CD14-positive monocyte (primary cell): Measurements from ENCODE around the gene PLXNA2. TPM values are rescaled to one million over a fixed set of nuclear protein-coding genes. Genes with fewer than 3 reads are reported as not detected.

Experiments
- DNase-seq, 3 donors: peaks; one replicate each; pipeline ENCODE4 v3.0.0-alpha.2; 2011 to 2022
- H2AFZ ChIP-seq: 2 replicates; pipeline ENCODE4 v1.6.0; 2012; ENCODE audit warnings: mild to moderate bottlenecking, low read depth, low read length, inconsistent platforms; ENCODE audit not compliant: insufficient read depth, poor library complexity, severe bottlenecking
- H3K27ac ChIP-seq, 2 donors: 1 replicate in 1 of 2; 2 replicates in 1 of 2; pipeline ENCODE4 v1.5.1; 2012 to 2013; ENCODE audit warnings: low read length in 2 of 2, control low read depth in 1 of 2, inconsistent platforms in 1 of 2, low read depth in 1 of 2, mild to moderate bottlenecking in 1 of 2
- H3K27me3 ChIP-seq, 2 donors: one replicate each; pipeline versions ENCODE4 v1.6.0 to v1.6.1; 2011 to 2013; ENCODE audit warnings: low read length in 2 of 2; ENCODE audit not compliant: control insufficient read depth in 2 of 2, insufficient read depth in 2 of 2
- H3K36me3 ChIP-seq, 2 donors: replicated peaks in 1 of 2; 1 replicate in 1 of 2; 2 replicates in 1 of 2; pipeline versions ENCODE4 v1.5.1 to v1.6.1; 2012 to 2013; ENCODE audit warnings: low read length in 2 of 2, control low read depth in 1 of 2, inconsistent platforms in 1 of 2, mild to moderate bottlenecking in 1 of 2; ENCODE audit not compliant: insufficient read depth in 2 of 2, control insufficient read depth in 1 of 2
- H3K4me1 ChIP-seq, 2 donors: 1 replicate in 1 of 2; 2 replicates in 1 of 2; pipeline versions ENCODE4 v1.5.1 to v1.6.1; 2012 to 2013; ENCODE audit warnings: low read length in 2 of 2, control low read depth in 1 of 2, inconsistent platforms in 1 of 2, mild to moderate bottlenecking in 1 of 2, moderate library complexity in 1 of 2; ENCODE audit not compliant: insufficient read depth in 2 of 2, control insufficient read depth in 1 of 2
- H3K4me2 ChIP-seq: replicated peaks from 2 replicates; pipeline ENCODE3; 2012; ENCODE audit warnings: low read length, moderate library complexity, mild to moderate bottlenecking; ENCODE audit not compliant: poor library complexity, severe bottlenecking; ENCODE audit errors: extremely low read depth
- H3K4me3 ChIP-seq, 3 experiments: fragments of 200-600 bp in 1 of 3; sonication (generic) in 1 of 3; replicated peaks in 1 of 3; 1 replicate in 2 of 3; 2 replicates in 1 of 3; pipeline ENCODE4 v1.5.1; 2011 to 2013; ENCODE audit warnings: low read length in 3 of 3, mild to moderate bottlenecking in 3 of 3, control low read depth in 2 of 3, low read depth in 2 of 3, inconsistent platforms in 1 of 3, moderate library complexity in 1 of 3
- H3K79me2 ChIP-seq: 2 replicates; pipeline ENCODE4 v1.6.0; 2012; ENCODE audit warnings: mild to moderate bottlenecking, control low read depth, inconsistent platforms, low read length, moderate library complexity; ENCODE audit not compliant: insufficient read depth
- H3K9ac ChIP-seq: 2 replicates; pipeline ENCODE4 v1.6.0; 2017; ENCODE audit warnings: low read length, mild to moderate bottlenecking; ENCODE audit not compliant: insufficient read depth, poor library complexity, severe bottlenecking
- H3K9me3 ChIP-seq, 2 donors: replicated peaks in 1 of 2; 1 replicate in 1 of 2; 2 replicates in 1 of 2; pipeline versions ENCODE4 v1.5.1 to v1.6.1; 2012 to 2013; ENCODE audit warnings: low read length in 2 of 2, control low read depth in 1 of 2; ENCODE audit not compliant: control insufficient read depth in 1 of 2, insufficient read depth in 1 of 2
- H4K20me1 ChIP-seq: 2 replicates; pipeline ENCODE4 v1.6.0; 2012; ENCODE audit warnings: mild to moderate bottlenecking, low read length, control low read depth, moderate library complexity; ENCODE audit not compliant: insufficient read depth
- H3K27ac Mint-ChIP-seq, 7 donors: one replicate each; pipeline ENCODE4 v1.8.0; 2020; ENCODE audit warnings: mild to moderate bottlenecking in 7 of 7, mixed read lengths in 7 of 7, moderate library complexity in 6 of 7, inconsistent platforms in 2 of 7
- H3K27me3 Mint-ChIP-seq, 3 donors: one replicate each; pipeline ENCODE4 v1.8.0; 2021 to 2022; ENCODE audit warnings: low read depth in 3 of 3, mild to moderate bottlenecking in 3 of 3, mixed read lengths in 3 of 3, moderate library complexity in 3 of 3, inconsistent platforms in 1 of 3
- H3K36me3 Mint-ChIP-seq, 2 donors: one replicate each; pipeline ENCODE4 v1.8.0; 2020; ENCODE audit warnings: mixed read lengths in 2 of 2, inconsistent platforms in 1 of 2, mild to moderate bottlenecking in 1 of 2
- H3K4me1 Mint-ChIP-seq: one replicate; pipeline ENCODE4 v1.8.0; 2020; ENCODE audit warnings: mild to moderate bottlenecking, mixed read lengths
- H3K4me3 Mint-ChIP-seq, 2 donors: one replicate each; pipeline ENCODE4 v1.8.0; 2020; ENCODE audit warnings: mild to moderate bottlenecking in 2 of 2, mixed read lengths in 2 of 2, moderate library complexity in 1 of 2
- H3K9me3 Mint-ChIP-seq, 7 donors: one replicate each; pipeline ENCODE4 v1.8.0; 2020 to 2022; ENCODE audit warnings: mixed read lengths in 7 of 7, mild to moderate bottlenecking in 6 of 7, moderate library complexity in 6 of 7, inconsistent platforms in 2 of 7
- WGBS: methylation state at CpG from one replicate; pipeline ENCODE4 v1.1.5; 2013; ENCODE audit warnings: missing lambda C conversion rate; ENCODE audit not compliant: insufficient coverage; 5-methylcytosine and 5-hydroxymethylcytosine counted together
- intact Hi-C, 2 donors: fragments of 100-400 bp; cut with micrococcal nuclease; formaldehyde crosslinking; loops; one replicate each; pipeline versions ENCODE4 v1.15.0 to v1.15.1; 2023
- polyA plus RNA-seq, 3 donors: library from polyadenylated mRNA; depleted of rRNA in 1 of 3; unstranded in 2 of 3; stranded (reverse) in 1 of 3; fragments of 300-500 nt in 2 of 3; fragments of >200 nt in 1 of 3; fragmentation: Illumina TruSeq in 2 of 3; gene quantifications; 1 replicate in 2 of 3; 2 replicates in 1 of 3; pipeline ENCODE4 v1.2.3, GENCODE V29; 2012 to 2021
- TF ChIP-seq, protein P1 (sequence below): fragments of 200-600 bp; IDR thresholded peaks from one replicate; pipeline ENCODE4 v1.8.0; 2022; ENCODE audit warnings: antibody characterized with exemption, mild to moderate bottlenecking

PLXNA2 gene
- polyA plus RNA-seq, 3 donors: 0.75 to 2.1 (median 1.1) TPM

DNA sequence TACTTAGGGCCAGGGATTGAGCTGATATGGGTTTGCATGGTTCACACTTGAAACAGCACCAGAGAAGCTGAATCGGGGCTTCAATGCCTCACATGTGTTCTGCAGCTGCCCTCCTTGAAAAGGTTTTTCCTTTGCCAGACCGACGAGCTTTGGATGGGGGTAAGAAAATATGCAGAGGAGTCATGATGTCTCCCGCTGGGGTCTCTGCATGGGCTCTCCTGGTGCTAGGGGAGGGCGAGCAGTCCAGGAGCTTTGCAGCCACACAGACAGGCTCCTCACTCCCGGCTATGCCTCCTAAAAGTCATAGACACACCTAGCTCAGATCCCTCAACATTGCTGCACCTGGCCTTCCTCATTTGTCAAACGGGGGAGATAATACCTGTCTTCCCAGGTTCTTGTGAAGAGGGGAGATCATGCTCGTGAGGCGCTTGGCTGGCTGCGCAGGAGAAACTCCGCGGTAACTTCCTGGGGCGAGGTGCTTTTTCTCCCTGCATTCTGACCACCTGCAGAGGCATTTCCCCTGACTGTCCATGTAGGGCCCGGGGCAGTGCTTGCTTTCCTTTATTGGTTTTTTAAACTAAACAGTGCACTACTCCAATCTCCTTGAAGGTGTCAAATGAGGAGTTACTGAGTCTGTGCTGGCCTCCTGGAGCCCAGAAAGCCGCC lies 112.4 kb downstream of the PLXNA2 start:
- Mint-ChIP-seq H3K9me3 (no peaks in the 10 kb centered on the region), H3K4me3 (no peak overlapping the region), H3K27ac (no peak overlapping the region), H3K27me3 (peaks cover 2 to 13% (median 10%) of the 10 kb centered on the region in 3 donors), H3K36me3 (no peaks in the 10 kb centered on the region), H3K4me1 (peaks cover 15% of the 10 kb centered on the region)
- Histone ChIP-seq H3K27ac (no peak overlapping the region), H3K9me3 (no peaks in the 10 kb centered on the region), H3K9ac (no peak overlapping the region), H3K4me3 (no peak overlapping the region), H4K20me1 (no peaks in the 10 kb centered on the region), H3K4me2 (no peak overlapping the region), H3K79me2 (no peaks in the 10 kb centered on the region), H3K27me3 (no peaks in the 10 kb centered on the region), H2AFZ (no peak overlapping the region), H3K36me3 (no peaks in the 10 kb centered on the region), H3K4me1 (no peaks in the 10 kb centered on the region)
- 13% methylated on average over 8 of the region's 15 CpGs for WGBS
- no peak for DNase-seq
- TF ChIP-seq, protein P1, sequence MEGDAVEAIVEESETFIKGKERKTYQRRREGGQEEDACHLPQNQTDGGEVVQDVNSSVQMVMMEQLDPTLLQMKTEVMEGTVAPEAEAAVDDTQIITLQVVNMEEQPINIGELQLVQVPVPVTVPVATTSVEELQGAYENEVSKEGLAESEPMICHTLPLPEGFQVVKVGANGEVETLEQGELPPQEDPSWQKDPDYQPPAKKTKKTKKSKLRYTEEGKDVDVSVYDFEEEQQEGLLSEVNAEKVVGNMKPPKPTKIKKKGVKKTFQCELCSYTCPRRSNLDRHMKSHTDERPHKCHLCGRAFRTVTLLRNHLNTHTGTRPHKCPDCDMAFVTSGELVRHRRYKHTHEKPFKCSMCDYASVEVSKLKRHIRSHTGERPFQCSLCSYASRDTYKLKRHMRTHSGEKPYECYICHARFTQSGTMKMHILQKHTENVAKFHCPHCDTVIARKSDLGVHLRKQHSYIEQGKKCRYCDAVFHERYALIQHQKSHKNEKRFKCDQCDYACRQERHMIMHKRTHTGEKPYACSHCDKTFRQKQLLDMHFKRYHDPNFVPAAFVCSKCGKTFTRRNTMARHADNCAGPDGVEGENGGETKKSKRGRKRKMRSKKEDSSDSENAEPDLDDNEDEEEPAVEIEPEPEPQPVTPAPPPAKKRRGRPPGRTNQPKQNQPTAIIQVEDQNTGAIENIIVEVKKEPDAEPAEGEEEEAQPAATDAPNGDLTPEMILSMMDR: no peak
- intact Hi-C loops: loop anchor here (5.0 kb wide), 2 partner anchors 111 to 116 kb away; partner anchors contain the start of gene PLXNA2 (in 1 of the 2)

DNA sequence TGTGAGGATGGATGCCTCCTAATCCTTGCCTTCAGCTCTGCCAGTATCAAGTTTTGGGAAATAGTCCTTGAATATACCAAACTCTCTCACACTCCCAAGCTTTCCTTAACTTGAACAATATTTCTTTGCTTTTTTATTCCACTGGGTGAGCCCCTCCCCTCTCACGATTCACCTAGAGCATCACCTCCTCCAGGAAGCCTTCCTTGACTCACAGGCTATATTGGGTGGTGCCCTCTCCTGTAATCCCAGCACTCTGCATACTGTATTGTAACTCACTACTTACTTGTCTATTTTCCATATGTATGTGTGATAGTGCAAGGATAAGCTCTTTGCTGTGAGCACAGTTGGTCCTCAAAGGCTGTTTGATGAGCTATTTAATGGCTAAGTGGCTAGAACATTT lies 114.7 kb downstream of the PLXNA2 start:
- TF ChIP-seq, protein P1: no peak
- no peak overlapping the region for H2AFZ ChIP-seq
- H3K79me2 ChIP-seq: no peaks in the 10 kb centered on the region
- intact Hi-C loops: no loop called here
- no peaks in the 10 kb centered on the region for H3K36me3 ChIP-seq
- no peaks in the 10 kb centered on the region for H3K4me1 ChIP-seq
- Mint-ChIP-seq H3K27ac (no peak overlapping the region), H3K4me3 (no peak overlapping the region), H3K4me1 (peaks cover 7% of the 10 kb centered on the region), H3K27me3 (peaks cover 2 to 13% (median 10%) of the 10 kb centered on the region in 3 donors), H3K9me3 (no peaks in the 10 kb centered on the region), H3K36me3 (no peaks in the 10 kb centered on the region)
- no peaks in the 10 kb centered on the region for H3K27me3 ChIP-seq
- no peaks in the 10 kb centered on the region for H4K20me1 ChIP-seq
- 100% methylated on average over 1 of the region's 1 CpG for WGBS
- H3K27ac ChIP-seq: no peak overlapping the region
- H3K4me3 ChIP-seq: no peak overlapping the region
- H3K9me3 ChIP-seq: no peaks in the 10 kb centered on the region
- no peak for DNase-seq
- H3K9ac ChIP-seq: no peak overlapping the region
- no peak overlapping the region for H3K4me2 ChIP-seq
